ENCODE data around the gene CPNE4.
"Not testable (repeated sequence)": the region's sequence is repeated elsewhere in the genome, so short reads cannot be mapped to it uniquely, and the experiment has no call there.

CPNE4 gene

DNA sequence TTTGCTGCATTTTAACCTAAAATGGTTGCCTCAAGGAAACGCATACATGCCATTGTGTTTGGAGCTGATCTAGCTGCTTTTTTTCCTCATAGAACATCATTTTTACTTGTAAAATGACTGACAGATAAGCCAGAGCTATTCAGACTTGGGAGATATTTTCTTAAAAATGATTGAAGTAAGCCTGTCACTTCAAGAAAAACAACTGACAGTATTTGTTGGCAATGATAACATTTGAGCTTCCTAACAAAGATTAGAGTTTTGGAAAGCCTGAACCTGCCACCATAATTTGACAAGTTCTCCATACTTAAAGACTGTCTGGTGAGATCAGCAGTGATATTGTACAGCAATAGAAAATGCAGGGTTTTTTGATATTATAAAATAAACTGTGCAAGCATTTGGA lies 504.4 kb downstream of the CPNE4 start:
- H3K36me3 Mint-ChIP-seq (ENCODE audit: low read depth) = no peaks in the 10 kb centered on the region
- H3K9me3 Mint-ChIP-seq = peaks cover 6% of the 10 kb centered on the region

GRCh38 chr3:131526801-131527347 lies 507.9 kb downstream of the CPNE4 start:
- Mint-ChIP-seq H3K27ac (no peak overlapping the region), H3K4me1 (ENCODE audit: low read depth) (no peaks in the 10 kb centered on the region), H3K36me3 (ENCODE audit: low read depth) (no peaks in the 10 kb centered on the region), H3K27me3 (peaks cover 48% of the 10 kb centered on the region), H3K9me3 (no peaks in the 10 kb centered on the region), H3K4me3 (no peak overlapping the region)

More for the DNA sequence above, 504.4 kb downstream of the CPNE4 start:
- no peak overlapping the region for H3K4me3 Mint-ChIP-seq
- peaks cover 55% of the 10 kb centered on the region for H3K27me3 Mint-ChIP-seq
- H3K27ac Mint-ChIP-seq = no peak overlapping the region
- H3K4me1 Mint-ChIP-seq (ENCODE audit: low read depth) = no peaks in the 10 kb centered on the region

- H3K4me3 Mint-ChIP-seq = no peak overlapping the region
- H3K36me3 Mint-ChIP-seq (ENCODE audit: low read depth) = no peaks in the 10 kb centered on the region
Measured at GRCh38 chr3:131518680-131519079, 516.1 kb downstream of the CPNE4 start.

DNA sequence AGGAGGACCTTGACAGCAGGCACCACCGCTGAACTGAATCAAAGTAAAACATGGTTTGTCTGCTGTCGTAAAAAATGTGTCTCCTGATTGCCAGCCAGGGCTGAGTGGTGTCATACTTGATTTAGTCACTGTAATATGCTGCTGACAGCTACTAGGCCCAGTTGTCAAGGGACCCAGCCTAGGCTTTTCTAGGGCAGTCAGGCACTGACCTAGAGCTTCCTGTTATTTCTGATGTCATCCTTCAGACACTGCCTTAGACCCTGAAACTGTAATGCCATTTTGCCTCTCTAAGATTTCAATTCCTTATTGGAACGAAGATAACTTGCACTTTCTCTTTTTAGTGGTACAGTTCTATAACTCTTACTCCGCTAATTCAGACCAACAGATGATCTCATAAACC lies 529.4 kb downstream of the CPNE4 start:
- Mint-ChIP-seq H3K4me3 (no peak overlapping the region), H3K27me3 (peaks cover 5% of the 10 kb centered on the region), H3K36me3 (ENCODE audit: low read depth) (peaks cover 20% of the 10 kb centered on the region), H3K27ac (no peak overlapping the region), H3K9me3 (no peaks in the 10 kb centered on the region), H3K4me1 (ENCODE audit: low read depth) (peaks cover 27% of the 10 kb centered on the region)

More at GRCh38 chr3:131518680-131519079, 516.1 kb downstream of the CPNE4 start:
- Mint-ChIP-seq H3K4me1 (ENCODE audit: low read depth) (no peaks in the 10 kb centered on the region), H3K9me3 (peaks cover 3% of the 10 kb centered on the region), H3K27me3 (peaks cover 12% of the 10 kb centered on the region), H3K27ac (no peak overlapping the region)

DNA sequence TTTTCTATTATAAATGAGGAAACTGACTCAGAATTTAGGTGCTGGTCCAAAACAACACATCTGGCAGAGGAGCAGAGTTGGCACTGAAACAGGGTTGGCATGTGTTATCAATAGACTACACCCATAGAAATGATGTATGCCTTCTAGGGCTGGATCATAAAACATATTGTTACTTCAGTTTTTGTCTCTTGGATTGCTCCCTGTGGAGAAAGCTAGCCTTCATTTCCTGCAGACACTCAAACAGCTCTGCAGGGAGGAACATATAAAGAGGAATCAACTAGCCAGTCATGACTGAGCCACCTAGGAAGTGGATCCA lies 531.5 kb downstream of the CPNE4 start:
- Mint-ChIP-seq H3K4me1 (ENCODE audit: low read depth) (peaks cover 42% of the 10 kb centered on the region), H3K9me3 (no peaks in the 10 kb centered on the region), H3K27me3 (peaks cover 4% of the 10 kb centered on the region), H3K27ac (no peak overlapping the region), H3K36me3 (ENCODE audit: low read depth) (peaks cover 40% of the 10 kb centered on the region), H3K4me3 (peak overlapping the region; percentile 99)

GRCh38 chr3:131502530-131503319 lies 532.1 kb downstream of the CPNE4 start, which contains the start of gene MRPL3:
TSS of gene MRPL3 (minus strand) at chr3:131502971. CDS start at chr3:131502821, 150 bp downstream.
- H3K4me1 Mint-ChIP-seq (ENCODE audit: low read depth) = peaks cover 42% of the 10 kb centered on the region
- peaks cover 45% of the 10 kb centered on the region for H3K36me3 Mint-ChIP-seq (ENCODE audit: low read depth)
- H3K27me3 Mint-ChIP-seq = no peaks in the 10 kb centered on the region
- peak within 1 kb of the TSS; percentile 99 for H3K4me3 Mint-ChIP-seq
- H3K9me3 Mint-ChIP-seq = no peaks in the 10 kb centered on the region
- H3K27ac Mint-ChIP-seq = peak within 1 kb of the TSS; percentile 98

DNA sequence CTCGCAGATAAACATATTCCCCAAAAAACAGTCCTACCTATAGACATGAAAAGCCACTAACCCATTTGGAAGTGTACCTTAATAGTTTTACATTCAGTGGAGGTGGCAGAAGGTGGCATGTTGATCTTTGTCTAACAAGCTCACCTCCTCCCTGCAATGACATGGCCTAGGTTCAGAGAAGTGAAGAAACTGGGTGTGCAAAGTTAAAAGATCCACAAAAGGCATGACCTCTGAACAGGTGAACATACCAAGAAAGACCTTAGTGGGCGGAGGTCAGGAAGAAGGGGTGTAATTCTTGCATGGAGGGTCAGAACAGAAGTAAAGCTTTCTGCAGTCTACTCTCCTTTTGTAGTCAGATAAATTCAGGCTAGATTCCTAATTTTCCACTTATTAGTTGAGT lies 532.9 kb downstream of the CPNE4 start:
- Mint-ChIP-seq H3K36me3 (ENCODE audit: low read depth) (peaks cover 53% of the 10 kb centered on the region), H3K9me3 (no peaks in the 10 kb centered on the region), H3K27ac (peak overlapping the region; percentile 98), H3K4me1 (ENCODE audit: low read depth) (peaks cover 44% of the 10 kb centered on the region), H3K27me3 (no peaks in the 10 kb centered on the region), H3K4me3 (peak overlapping the region; percentile 99)

DNA sequence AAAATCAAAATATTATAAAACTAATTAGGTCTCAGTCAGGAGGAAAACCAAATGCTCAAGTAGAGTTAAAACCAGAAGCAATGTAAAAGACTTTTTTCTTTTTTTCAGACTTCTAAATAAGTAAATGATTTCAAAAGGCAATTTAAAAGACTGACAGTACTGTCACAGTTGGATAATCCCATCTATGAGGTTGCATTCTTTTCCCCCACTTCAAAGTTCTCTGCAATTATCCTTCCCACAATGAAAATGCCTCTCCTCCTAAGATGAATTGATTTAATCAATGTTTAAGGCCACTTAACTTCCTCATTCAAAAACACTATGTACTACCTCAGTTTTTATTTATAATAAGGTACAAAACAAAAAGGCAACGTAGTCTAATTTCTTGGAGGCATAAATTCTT lies 540.1 kb downstream of the CPNE4 start:
- Mint-ChIP-seq H3K27ac (no peak overlapping the region), H3K4me1 (ENCODE audit: low read depth) (peaks cover 31% of the 10 kb centered on the region), H3K36me3 (ENCODE audit: low read depth) (peaks cover 48% of the 10 kb centered on the region), H3K27me3 (no peaks in the 10 kb centered on the region), H3K9me3 (no peaks in the 10 kb centered on the region), H3K4me3 (no peak overlapping the region)

GRCh38 chr3:131491775-131492174 lies 543.0 kb downstream of the CPNE4 start:
- Mint-ChIP-seq H3K27me3 (no peaks in the 10 kb centered on the region), H3K9me3 (peaks cover 4% of the 10 kb centered on the region), H3K4me1 (ENCODE audit: low read depth) (peaks cover 24% of the 10 kb centered on the region), H3K4me3 (no peak overlapping the region), H3K36me3 (ENCODE audit: low read depth) (peaks cover 38% of the 10 kb centered on the region), H3K27ac (no peak overlapping the region)

DNA sequence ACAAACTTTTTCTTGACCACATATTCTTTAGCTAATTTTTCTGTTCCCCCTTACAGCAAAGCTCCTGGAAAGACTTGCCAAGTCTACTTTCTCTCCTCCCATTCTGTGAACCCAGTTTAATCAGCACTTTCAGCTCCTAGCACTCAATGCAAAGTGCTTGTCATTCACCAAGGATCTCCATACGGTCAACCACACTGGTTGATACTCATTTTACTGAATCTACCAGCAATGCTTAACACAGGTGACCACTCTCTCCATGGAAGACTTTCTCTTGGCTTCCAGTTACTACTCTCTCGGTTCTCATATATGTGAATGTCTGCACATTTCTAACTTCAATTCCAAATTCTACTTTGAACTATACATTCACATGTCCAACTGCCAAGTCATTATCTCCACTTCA lies 543.7 kb downstream of the CPNE4 start:
- Mint-ChIP-seq H3K27ac (no peak overlapping the region), H3K4me3 (no peak overlapping the region)

GRCh38 chr3:131486545-131486944 lies 548.3 kb downstream of the CPNE4 start:
- not testable (repeated sequence) for H3K4me3 Mint-ChIP-seq
- Mint-ChIP-seq H3K4me1 (ENCODE audit: low read depth) (peaks cover 33% of the 10 kb centered on the region), H3K27ac (peak overlapping the region; percentile 64)

More for the DNA sequence above, 543.7 kb downstream of the CPNE4 start:
- Mint-ChIP-seq H3K9me3 (peaks cover 4% of the 10 kb centered on the region), H3K27me3 (no peaks in the 10 kb centered on the region), H3K4me1 (ENCODE audit: low read depth) (peaks cover 25% of the 10 kb centered on the region), H3K36me3 (ENCODE audit: low read depth) (peaks cover 38% of the 10 kb centered on the region)

GRCh38 chr3:131485119-131485518 lies 549.7 kb downstream of the CPNE4 start:
- H3K36me3 Mint-ChIP-seq (ENCODE audit: low read depth) = peaks cover 65% of the 10 kb centered on the region
- no peak overlapping the region for H3K4me3 Mint-ChIP-seq
- peaks cover 4% of the 10 kb centered on the region for H3K9me3 Mint-ChIP-seq
- peaks cover 33% of the 10 kb centered on the region for H3K4me1 Mint-ChIP-seq (ENCODE audit: low read depth)
- H3K27me3 Mint-ChIP-seq = no peaks in the 10 kb centered on the region
- H3K27ac Mint-ChIP-seq = no peak overlapping the region

More at GRCh38 chr3:131486545-131486944, 548.3 kb downstream of the CPNE4 start:
- not testable (repeated sequence) for H3K9me3 Mint-ChIP-seq, H3K27me3 Mint-ChIP-seq
- H3K36me3 Mint-ChIP-seq (ENCODE audit: low read depth) = peaks cover 56% of the 10 kb centered on the region

DNA sequence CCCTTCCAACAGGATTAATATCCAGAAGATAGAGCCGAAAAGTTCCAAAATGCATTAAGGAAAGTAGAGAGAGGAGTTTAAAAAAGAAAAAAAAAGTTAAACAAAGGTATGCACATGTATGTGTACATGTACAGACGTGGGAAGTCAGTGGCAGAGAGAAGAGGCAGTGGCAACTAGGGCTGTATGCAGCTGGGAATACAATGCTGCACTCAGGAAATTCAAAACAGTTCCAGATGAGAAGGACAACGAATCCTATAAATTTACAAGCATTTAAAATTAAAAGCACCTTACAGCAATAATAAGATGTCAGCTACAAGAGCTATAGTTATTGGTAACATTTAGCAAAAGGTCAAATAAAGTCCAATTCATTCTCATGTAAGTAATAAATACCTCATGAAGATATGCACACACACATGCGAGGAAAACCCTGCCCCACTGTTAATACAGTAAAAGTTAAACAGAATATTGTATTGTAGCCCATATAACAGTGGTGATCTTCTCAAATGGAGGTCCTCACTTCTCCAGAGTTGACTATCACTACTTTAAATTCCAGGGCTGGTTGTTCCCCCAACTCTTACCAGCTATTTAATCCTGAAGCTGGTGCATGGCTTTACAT lies 550.2 kb downstream of the CPNE4 start:
- Mint-ChIP-seq H3K4me3 (no peak overlapping the region), H3K4me1 (ENCODE audit: low read depth) (peaks cover 33% of the 10 kb centered on the region), H3K27ac (peak overlapping the region; percentile 16), H3K36me3 (ENCODE audit: low read depth) (peaks cover 69% of the 10 kb centered on the region), H3K27me3 (no peaks in the 10 kb centered on the region), H3K9me3 (peaks cover 4% of the 10 kb centered on the region)

Measured in stimulated activated naive CD8-positive, alpha-beta T cell treated with anti-CD3 and anti-CD28 coated beads, Interleukin-15, Interleukin-2, amounts not matched to agents 100 ng/mL and 50 ng/mL, for 24 hours (primary cell).